Measurements from ENCODE around the gene OPRM1. TPM values are rescaled to one million over a fixed set of nuclear protein-coding genes. Genes with fewer than 3 reads are reported as not detected.

OPRM1 gene
- total and polyA plus RNA-seq, 11 donors = not detected

DNA sequence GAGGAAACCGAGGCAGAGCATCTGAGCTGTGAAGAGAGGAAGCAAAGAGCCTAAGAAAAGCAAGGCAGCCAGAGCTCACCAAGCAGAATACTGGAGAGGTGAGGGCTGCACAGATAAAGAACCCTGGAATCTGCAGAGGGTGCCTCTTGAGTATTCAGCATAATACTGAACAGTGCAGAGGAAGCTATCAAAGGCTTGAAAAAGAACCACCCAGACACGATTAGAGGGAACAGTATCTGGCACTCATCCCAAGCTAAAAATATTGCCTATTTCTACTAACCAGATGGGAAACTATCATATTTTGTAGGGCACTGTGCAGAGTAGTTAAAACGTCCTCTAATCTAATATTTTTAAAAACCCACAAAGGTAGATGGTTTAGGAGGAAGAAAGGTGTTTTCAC is 41.8 kb upstream of the OPRM1 start:
- H3K27me3 ChIP-seq = peaks cover 0 to 3% (median 0%) of the 10 kb centered on the region in 9 donors
- no peak overlapping the region for H3K27ac ChIP-seq
- ATAC-seq = no peak
- no peak for DNase-seq
- no peaks in the 10 kb centered on the region for H3K9me3 ChIP-seq
- H3K4me3 ChIP-seq = no peak overlapping the region
- 17 to 37% (median 20%) methylated on average over 3 of the region's 3 CpGs for WGBS, 4 donors
- TF ChIP-seq, protein P1, sequence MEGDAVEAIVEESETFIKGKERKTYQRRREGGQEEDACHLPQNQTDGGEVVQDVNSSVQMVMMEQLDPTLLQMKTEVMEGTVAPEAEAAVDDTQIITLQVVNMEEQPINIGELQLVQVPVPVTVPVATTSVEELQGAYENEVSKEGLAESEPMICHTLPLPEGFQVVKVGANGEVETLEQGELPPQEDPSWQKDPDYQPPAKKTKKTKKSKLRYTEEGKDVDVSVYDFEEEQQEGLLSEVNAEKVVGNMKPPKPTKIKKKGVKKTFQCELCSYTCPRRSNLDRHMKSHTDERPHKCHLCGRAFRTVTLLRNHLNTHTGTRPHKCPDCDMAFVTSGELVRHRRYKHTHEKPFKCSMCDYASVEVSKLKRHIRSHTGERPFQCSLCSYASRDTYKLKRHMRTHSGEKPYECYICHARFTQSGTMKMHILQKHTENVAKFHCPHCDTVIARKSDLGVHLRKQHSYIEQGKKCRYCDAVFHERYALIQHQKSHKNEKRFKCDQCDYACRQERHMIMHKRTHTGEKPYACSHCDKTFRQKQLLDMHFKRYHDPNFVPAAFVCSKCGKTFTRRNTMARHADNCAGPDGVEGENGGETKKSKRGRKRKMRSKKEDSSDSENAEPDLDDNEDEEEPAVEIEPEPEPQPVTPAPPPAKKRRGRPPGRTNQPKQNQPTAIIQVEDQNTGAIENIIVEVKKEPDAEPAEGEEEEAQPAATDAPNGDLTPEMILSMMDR (IDR thresholded peaks at IDR 0.05) = no peak
- no peak for TF ChIP-seq POLR2A (IDR thresholded peaks at IDR 0.05)
- intact Hi-C loops (cut with DNase I) = no loop called here
- no peaks in the 10 kb centered on the region for H3K36me3 ChIP-seq
- no peaks in the 10 kb centered on the region for H3K4me1 ChIP-seq

DNA sequence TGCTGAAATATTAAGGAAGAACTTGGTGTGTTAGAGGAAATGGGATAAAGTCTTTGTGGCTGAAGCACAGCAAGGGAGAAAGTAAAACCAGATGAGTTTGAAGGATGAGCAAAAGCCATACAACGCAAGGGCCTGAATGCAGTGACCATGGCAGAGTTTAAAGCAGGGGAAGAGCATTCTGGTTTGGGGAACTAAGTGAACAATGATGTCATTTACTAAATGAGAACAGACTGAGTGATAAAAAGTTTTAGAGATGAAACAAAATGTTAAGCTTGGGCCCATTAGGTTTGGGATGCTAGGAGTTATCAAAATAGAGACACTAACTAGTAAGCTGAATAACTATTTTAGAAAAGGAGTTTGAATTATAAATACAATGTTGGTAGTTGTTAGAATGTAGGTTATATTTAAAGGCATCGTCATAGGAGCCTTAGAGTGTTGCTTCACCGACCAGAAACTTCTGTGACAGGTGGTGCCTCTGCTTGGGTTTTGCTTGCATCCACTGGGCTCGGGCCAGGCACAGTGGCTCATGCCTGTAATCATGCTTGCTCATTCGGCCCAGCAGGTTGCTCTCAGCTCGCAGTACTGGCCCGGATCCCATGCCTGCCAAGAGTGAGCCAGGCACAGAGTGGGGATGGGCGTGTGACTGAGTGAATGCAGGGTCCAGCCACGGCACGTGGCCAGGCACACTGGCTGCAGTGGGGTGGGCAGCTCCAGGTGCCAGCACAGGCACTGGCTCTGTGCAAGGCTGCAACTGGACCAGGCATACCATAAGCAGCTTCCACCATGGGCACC is 37.4 kb upstream of the OPRM1 start:
- Histone ChIP-seq H3K9me3 (peaks cover 0 to 3% (median 0%) of the 10 kb centered on the region in 12 donors), H3K4me1 (no peaks in the 10 kb centered on the region), H3K36me3 (no peaks in the 10 kb centered on the region), H3K4me3 (no peak overlapping the region), H3K27me3 (peaks cover 0 to 5% (median 0%) of the 10 kb centered on the region in 9 donors), H3K27ac (no peak overlapping the region)
- no peak for ATAC-seq
- peak in 1 of 5 donors; percentile 52 for DNase-seq
- WGBS, 4 donors = 80 to 81% (median 81%) methylated on average over 10 of the region's 10 CpGs
- intact Hi-C loops (cut with DNase I) = no loop called here
- TF ChIP-seq, protein P1 (IDR thresholded peaks at IDR 0.05) = no peak
- TF ChIP-seq POLR2A (IDR thresholded peaks at IDR 0.05) = no peak

DNA sequence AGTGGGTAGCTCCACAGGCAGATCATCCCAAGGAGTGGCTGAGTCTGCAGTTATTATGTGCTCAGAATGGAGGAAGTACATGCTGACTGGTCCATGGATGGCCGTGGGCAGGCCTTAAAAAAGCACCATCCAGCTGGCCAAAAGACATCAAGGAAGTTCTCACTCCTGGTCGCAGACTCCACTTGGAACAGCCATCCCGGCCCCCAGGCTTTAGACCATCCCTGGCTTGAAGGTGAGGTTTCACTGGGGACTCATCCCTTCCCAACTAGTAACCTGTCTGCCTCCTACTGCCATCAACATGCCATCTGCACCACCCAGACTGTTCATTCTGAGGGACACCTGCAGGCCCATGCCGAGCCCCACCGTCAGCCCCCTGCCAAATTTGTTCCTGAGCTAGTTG is 36.1 kb upstream of the OPRM1 start:
- WGBS, 4 donors = 78 to 88% (median 82%) methylated on average over 3 to 5 of the region's 5 CpGs

DNA sequence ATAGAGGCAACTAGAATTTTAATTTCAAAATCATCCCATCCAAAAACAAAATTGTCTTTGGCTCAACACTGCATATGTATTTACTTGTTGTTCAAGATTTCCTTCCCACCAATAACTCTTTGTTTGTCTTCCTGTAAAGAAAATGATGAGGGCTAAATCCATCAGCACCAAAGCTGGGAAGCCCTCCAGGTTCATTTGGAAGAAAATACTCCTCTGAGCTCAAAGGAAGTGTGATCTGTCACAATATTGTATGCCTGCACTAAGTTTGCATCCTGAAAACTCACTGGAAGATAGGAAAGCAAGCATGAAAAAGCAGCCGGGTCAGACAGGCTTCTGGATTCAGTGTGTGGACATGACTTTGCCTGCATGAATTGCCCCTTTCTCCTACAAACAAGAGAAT is 28.7 kb upstream of the OPRM1 start:
- Histone ChIP-seq H3K36me3 (no peaks in the 10 kb centered on the region), H3K27me3 (no peaks in the 10 kb centered on the region), H3K4me1 (no peaks in the 10 kb centered on the region), H3K4me3 (no peak overlapping the region), H3K9me3 (peaks cover 0 to 25% (median 0%) of the 10 kb centered on the region in 12 donors), H3K27ac (no peak overlapping the region)
- intact Hi-C loops (cut with DNase I) = no loop called here
- ATAC-seq (no peak), DNase-seq (no peak)
- TF ChIP-seq POLR2A (IDR thresholded peaks at IDR 0.05) = no peak
- TF ChIP-seq, protein P1 (IDR thresholded peaks at IDR 0.05) = no peak
- WGBS, 4 donors = 56 to 71% (median 69%) methylated on average over 1 of the region's 1 CpG

More for the DNA sequence above, 36.1 kb upstream of the OPRM1 start:
- no peak overlapping the region for H3K27ac ChIP-seq
- no peak overlapping the region for H3K4me3 ChIP-seq
- ATAC-seq (no peak), DNase-seq (no peak)
- TF ChIP-seq, protein P1 (IDR thresholded peaks at IDR 0.05) = no peak
- no peak for TF ChIP-seq POLR2A (IDR thresholded peaks at IDR 0.05)
- no peaks in the 10 kb centered on the region for H3K36me3 ChIP-seq
- intact Hi-C loops (cut with DNase I) = no loop called here
- H3K27me3 ChIP-seq = peaks cover 0 to 5% (median 0%) of the 10 kb centered on the region in 9 donors
- no peaks in the 10 kb centered on the region for H3K4me1 ChIP-seq
- H3K9me3 ChIP-seq = peaks cover 0 to 15% (median 0%) of the 10 kb centered on the region in 12 donors

Measured in heart left ventricle (tissue), 16 donors.